SU-DHL-6 (cell line): ENCODE measurements around the gene NEURL1B.

Source experiments
- H2AFZ ChIP-seq: fragments of 200-600 bp; sonication (generic); 2 replicates; pipeline ENCODE4 v1.6.1; 2014; ENCODE audit warnings: low read depth, mild to moderate bottlenecking, moderate library complexity, mixed read lengths, antibody characterized with exemption, low read length; ENCODE audit not compliant: severe bottlenecking
- H3F3A ChIP-seq: fragments of 200-600 bp; shearing (Covaris generic); 2 replicates; pipeline ENCODE4 v1.6.0; 2016; ENCODE audit warnings: antibody characterized with exemption, mild to moderate bottlenecking; ENCODE audit not compliant: insufficient read depth
- H3K27ac ChIP-seq: fragments of 200-600 bp; sonication (generic); 2 replicates; pipeline ENCODE4 v1.5.1; 2016; ENCODE audit warnings: low read depth, mild to moderate bottlenecking, low read length, moderate library complexity, mixed read lengths
- H3K27me3 ChIP-seq: fragments of 200-600 bp; sonication (generic), shearing (Covaris generic); 2 replicates; pipeline ENCODE4 v1.6.0; 2014; ENCODE audit warnings: mild to moderate bottlenecking, low read length
- H3K36me3 ChIP-seq: fragments of 200-600 bp; sonication (generic); 2 replicates; pipeline ENCODE4 v1.6.1; 2014; ENCODE audit warnings: mild to moderate bottlenecking, low read length, mixed read lengths
- H3K4me2 ChIP-seq: fragments of 300-600, 200-600 bp; shearing (Covaris generic), sonication (generic); 2 replicates; pipeline ENCODE4 v1.6.0; 2014; ENCODE audit warnings: low read length, low read depth, mild to moderate bottlenecking; ENCODE audit not compliant: poor library complexity, severe bottlenecking
- H3K4me3 ChIP-seq: fragments of 200-600 bp; sonication (generic); 2 replicates; pipeline ENCODE4 v1.5.1; 2014; ENCODE audit warnings: antibody characterized with exemption, low read length, mild to moderate bottlenecking, mixed read lengths; ENCODE audit not compliant: insufficient read depth, poor library complexity, severe bottlenecking
- H3K79me2 ChIP-seq: fragments of 200-600 bp; sonication (generic); 2 replicates; pipeline ENCODE4 v1.6.1; 2014; ENCODE audit warnings: mild to moderate bottlenecking, low read length, moderate library complexity; ENCODE audit not compliant: insufficient read depth
- H3K9ac ChIP-seq: fragments of 200-600 bp; sonication (generic); 2 replicates; pipeline ENCODE4 v1.7.0; 2014; ENCODE audit warnings: mild to moderate bottlenecking, low read length
- H3K9me2 ChIP-seq: fragments of 200-600 bp; sonication (generic); replicated peaks from 2 replicates; pipeline ENCODE4 v1.6.1; 2014; ENCODE audit warnings: low read length; ENCODE audit not compliant: insufficient read depth
- H3K9me3 ChIP-seq: fragments of 200-600 bp; sonication (generic); 2 replicates; pipeline ENCODE4 v1.6.1; 2014; ENCODE audit warnings: low read length, mixed read lengths; ENCODE audit not compliant: insufficient read depth
- H4K20me1 ChIP-seq: fragments of 200-600 bp; sonication (generic); 2 replicates; pipeline ENCODE4 v1.6.1; 2014; ENCODE audit warnings: low read depth, mild to moderate bottlenecking, antibody characterized with exemption, low read length, moderate library complexity, mixed read lengths
- EZH2phosphoT487 ChIP-seq: fragments of 200-600 bp; sonication (generic), shearing (Covaris generic); conservative IDR thresholded peaks from 2 replicates; pipeline ENCODE4 v1.6.1; 2018; ENCODE audit warnings: mild to moderate bottlenecking, antibody characterized with exemption, low read length, moderate library complexity, mixed read lengths
- TF ChIP-seq, protein P1 (sequence below): fragments of 200-600 bp; sonication (generic); IDR thresholded peaks from one replicate; pipeline ENCODE4 v1.5.1; 2017; ENCODE audit warnings: antibody characterized with exemption, mild to moderate bottlenecking, low read length, moderate library complexity; ENCODE audit not compliant: insufficient read depth, poor library complexity, severe bottlenecking

The NEURL1B gene

GRCh38 chr5:172689801-172690200 lies 48.7 kb downstream of the NEURL1B start:
- Histone ChIP-seq H3K9me2 (no peaks in the 10 kb centered on the region), H3K9ac (no peak overlapping the region), H3K4me3 (no peak overlapping the region), H3K4me2 (no peak overlapping the region), H3K9me3 (no peaks in the 10 kb centered on the region), H3K27me3 (no peaks in the 10 kb centered on the region), H2AFZ (no peak overlapping the region), H4K20me1 (no peaks in the 10 kb centered on the region), H3K36me3 (no peaks in the 10 kb centered on the region), H3K79me2 (no peaks in the 10 kb centered on the region), H3F3A (no peaks in the 10 kb centered on the region), H3K27ac (no peak overlapping the region)
- TF ChIP-seq EZH2phosphoT487 = no peak
- TF ChIP-seq, protein P1, sequence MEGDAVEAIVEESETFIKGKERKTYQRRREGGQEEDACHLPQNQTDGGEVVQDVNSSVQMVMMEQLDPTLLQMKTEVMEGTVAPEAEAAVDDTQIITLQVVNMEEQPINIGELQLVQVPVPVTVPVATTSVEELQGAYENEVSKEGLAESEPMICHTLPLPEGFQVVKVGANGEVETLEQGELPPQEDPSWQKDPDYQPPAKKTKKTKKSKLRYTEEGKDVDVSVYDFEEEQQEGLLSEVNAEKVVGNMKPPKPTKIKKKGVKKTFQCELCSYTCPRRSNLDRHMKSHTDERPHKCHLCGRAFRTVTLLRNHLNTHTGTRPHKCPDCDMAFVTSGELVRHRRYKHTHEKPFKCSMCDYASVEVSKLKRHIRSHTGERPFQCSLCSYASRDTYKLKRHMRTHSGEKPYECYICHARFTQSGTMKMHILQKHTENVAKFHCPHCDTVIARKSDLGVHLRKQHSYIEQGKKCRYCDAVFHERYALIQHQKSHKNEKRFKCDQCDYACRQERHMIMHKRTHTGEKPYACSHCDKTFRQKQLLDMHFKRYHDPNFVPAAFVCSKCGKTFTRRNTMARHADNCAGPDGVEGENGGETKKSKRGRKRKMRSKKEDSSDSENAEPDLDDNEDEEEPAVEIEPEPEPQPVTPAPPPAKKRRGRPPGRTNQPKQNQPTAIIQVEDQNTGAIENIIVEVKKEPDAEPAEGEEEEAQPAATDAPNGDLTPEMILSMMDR = no peak

- H3K9me2 ChIP-seq = no peaks in the 10 kb centered on the region
- no peak overlapping the region for H2AFZ ChIP-seq
- H3K9me3 ChIP-seq = no peaks in the 10 kb centered on the region
- H3K9ac ChIP-seq = no peak overlapping the region
- no peaks in the 10 kb centered on the region for H4K20me1 ChIP-seq
- H3K27me3 ChIP-seq = no peaks in the 10 kb centered on the region
- no peak for TF ChIP-seq EZH2phosphoT487
- TF ChIP-seq, protein P1 = no peak
- no peaks in the 10 kb centered on the region for H3K36me3 ChIP-seq
- no peak overlapping the region for H3K4me2 ChIP-seq
- H3K27ac ChIP-seq = no peak overlapping the region
- no peaks in the 10 kb centered on the region for H3F3A ChIP-seq
- H3K4me3 ChIP-seq = no peak overlapping the region
- no peaks in the 10 kb centered on the region for H3K79me2 ChIP-seq
Measured at GRCh38 chr5:172690258-172691075, 49.4 kb downstream of the NEURL1B start.

- no peaks in the 10 kb centered on the region for H3F3A ChIP-seq
- no peak overlapping the region for H2AFZ ChIP-seq
- H3K9me3 ChIP-seq = no peaks in the 10 kb centered on the region
- no peak overlapping the region for H3K9ac ChIP-seq
- H3K4me3 ChIP-seq = no peak overlapping the region
- no peak overlapping the region for H3K4me2 ChIP-seq
- H3K27ac ChIP-seq = no peak overlapping the region
- H3K36me3 ChIP-seq = no peaks in the 10 kb centered on the region
- H3K9me2 ChIP-seq = no peaks in the 10 kb centered on the region
- H3K27me3 ChIP-seq = no peaks in the 10 kb centered on the region
- no peak for TF ChIP-seq EZH2phosphoT487
- TF ChIP-seq, protein P1 = no peak
- no peaks in the 10 kb centered on the region for H4K20me1 ChIP-seq
- H3K79me2 ChIP-seq = no peaks in the 10 kb centered on the region
Measured at GRCh38 chr5:172691886-172692285, 50.8 kb downstream of the NEURL1B start.
